Cortex of kidney (tissue), 1 donor: Measurements from ENCODE around the gene MORN5.

Experiments used
- DNase-seq: peaks from one replicate; lab custom pipeline; 2025; lab: John Stamatoyannopoulos, UW

MORN5 gene

DNA sequence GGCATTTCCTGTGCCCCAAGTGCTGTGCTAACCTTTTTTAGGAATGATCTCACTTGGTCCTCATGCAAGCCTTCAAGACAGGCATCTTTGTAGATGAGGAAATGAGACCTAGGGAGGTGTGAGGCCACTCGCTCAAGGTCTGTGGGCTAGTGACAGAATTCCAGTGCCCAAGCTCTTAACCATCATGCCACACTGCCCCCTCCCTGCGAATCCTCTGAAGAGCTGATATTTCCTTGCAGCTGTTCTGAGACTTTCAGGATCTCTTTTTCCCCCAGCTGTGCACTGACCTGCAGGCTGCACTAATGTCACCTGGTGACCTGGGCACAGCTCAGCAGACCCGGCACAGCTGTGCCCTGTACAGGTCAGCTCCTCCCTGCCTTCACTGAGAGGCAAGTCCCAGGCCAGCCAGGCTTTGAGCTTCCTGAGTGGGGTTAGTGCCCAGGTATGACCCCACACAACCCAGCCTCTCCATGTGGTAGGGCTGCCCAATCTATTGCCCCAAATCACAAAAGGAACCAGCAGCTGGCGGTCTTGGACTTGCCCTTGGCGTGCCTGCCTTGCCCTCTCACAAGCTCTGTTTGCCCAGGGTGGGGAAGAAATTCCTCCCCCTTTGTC, 32.7 kb downstream of the MORN5 start:
- DNase-seq: no peak

DNA sequence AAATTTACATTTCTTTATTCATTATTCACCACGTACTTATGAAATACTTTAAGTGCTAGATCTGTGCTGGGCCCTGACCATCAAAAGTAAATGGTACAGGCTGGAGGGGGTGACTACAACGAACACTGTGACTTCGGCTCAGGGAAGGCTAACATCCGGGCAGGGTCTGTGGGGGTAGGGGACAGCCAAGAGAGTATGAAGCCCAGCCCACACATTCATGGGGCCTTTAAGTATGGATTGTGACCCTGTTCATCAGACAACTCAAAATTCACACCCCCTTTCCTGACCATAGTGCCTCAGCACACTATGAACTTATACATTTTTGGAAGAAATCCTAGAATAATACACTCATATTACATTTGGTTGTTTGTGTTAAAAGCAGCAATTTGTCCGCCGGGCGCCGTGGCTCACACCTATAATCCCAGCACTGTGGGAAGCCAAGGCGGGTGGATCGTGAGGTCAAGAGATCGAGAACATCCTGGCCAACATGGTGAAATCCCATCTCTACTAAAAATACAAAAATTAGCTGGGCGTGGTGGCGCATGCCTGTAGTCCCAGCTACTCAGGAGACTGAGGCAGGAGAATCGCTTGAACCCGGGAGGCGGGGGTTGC, 33.3 kb downstream of the MORN5 start:
- DNase-seq: no peak

DNA sequence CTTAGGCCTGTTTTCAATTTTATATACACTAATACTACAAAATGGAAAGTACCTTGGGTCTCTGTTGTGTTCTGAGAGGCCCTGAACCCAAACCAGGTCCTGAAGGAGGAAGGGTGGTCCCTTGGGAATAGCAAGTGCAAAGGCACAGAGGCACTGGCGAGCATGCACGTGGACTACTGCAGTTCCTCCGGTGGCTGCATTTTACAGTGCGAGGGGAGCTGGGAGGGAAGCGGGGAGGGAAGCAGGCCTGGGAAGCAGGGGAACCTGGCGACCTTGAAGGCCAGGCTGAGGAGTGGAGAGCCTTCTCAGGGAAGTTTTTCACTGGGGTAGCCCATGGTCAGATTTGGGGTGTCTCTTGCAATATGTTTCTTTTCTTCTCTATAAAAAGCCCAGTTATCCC, 33.9 kb downstream of the MORN5 start:
- no peak for DNase-seq

DNA sequence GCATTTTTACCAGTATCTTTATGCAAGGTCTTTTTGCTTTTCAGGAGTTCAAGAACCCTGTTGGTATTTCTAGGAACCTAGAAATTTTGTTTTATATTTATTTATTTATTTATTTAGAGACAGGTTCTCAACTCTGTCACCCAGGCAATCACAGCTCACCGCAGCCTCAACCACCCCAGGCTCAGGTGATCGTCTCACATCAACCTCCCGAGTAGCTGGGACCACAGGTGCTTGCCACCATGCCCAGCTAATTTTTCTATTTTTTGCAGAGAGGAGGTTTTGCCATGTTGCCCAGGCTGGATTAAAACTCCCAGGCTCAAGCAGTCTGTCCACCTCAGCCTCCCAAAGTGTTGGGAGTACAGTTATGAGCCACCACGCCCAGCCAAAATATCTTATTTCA, 36.2 kb downstream of the MORN5 start:
- no peak for DNase-seq

DNA sequence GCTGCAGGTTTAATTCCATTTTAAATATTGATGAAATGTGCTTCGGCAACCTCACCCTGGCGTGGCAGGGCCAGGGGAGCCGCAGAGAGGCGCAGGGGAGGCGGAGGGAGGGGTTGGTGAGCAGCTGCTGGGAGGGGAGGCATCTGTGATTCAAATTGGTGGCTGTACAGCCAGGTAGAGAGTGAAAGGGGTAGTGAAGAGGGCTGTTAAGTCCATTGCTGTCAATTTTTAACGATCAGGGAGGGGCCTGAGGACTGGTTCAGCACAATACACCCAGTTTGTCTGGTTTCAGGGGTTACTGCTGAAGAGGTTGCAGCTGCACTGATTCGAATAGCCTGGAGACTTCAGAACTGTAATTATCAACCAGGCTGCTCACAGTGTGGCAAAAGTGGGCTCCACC, 37.7 kb downstream of the MORN5 start:
- no peak for DNase-seq

DNA sequence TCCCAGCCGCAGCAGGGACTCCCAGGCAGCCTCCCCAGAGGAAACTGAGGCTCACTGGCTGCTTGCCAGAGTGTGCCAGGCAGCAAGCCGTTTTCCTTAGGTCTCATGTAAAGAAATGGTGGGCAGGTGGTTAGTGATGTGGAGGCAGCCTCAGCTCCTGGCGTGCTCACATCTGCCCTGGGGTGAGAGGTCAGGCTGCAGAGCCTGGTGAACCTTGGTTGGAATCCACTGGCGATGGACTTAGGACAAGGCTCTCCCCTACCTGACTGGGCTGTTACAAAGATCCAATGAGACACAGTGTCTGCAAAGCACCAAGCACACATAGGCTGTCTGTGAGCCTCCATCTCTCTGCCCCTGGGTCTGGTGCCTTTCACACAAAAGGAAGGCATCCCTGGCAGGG, 38.2 kb downstream of the MORN5 start:
- no peak for DNase-seq

DNA sequence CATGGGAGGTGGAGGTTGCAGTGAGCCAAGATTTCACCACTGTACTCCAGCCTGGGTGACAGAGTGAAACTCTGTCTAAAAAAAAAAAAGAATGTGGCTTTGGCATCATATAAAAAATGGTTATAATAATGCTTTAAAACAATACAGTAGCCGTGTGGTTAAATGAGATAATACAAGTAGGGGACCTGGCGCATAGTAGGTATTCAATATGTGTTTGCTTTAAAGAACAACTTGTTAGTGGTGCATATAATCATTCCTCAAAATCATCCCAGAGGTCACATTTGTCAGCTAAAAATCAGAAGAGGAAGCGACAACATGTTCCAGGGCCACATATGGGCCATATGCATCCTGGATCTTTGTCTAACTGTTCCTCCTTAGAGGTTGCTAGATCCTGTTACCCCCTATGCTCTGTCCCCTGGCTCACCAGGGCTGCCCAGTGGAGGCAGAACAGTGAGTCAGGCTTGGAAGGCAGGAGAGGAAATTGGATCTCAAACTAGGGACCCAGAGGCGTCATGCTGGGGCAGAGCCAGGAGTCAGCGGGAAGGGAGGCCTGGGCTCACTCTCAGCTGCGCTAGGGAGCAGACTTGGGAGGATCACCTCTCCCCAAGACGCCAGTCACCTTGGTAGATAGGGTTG, 41.4 kb downstream of the MORN5 start:
- DNase-seq: no peak

DNA sequence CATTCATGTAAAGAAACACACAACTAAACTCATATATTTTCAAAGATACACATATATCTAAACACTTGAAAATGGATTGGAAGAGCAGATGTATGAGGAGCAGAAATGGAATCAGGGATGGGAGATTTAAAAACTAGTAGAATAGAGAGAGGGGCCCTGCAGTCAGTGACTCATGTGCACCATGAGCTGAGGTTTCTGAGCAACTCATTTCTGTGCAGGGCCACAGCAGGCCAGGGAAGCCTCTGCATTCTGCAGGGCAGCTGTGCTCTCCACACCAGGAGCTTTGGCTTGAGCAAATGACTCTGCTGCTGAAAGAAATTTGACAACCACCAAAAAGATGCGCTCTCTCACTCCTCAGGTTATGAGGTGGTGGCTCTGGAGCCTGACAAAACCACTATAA, 41.9 kb downstream of the MORN5 start:
- DNase-seq: no peak

DNA sequence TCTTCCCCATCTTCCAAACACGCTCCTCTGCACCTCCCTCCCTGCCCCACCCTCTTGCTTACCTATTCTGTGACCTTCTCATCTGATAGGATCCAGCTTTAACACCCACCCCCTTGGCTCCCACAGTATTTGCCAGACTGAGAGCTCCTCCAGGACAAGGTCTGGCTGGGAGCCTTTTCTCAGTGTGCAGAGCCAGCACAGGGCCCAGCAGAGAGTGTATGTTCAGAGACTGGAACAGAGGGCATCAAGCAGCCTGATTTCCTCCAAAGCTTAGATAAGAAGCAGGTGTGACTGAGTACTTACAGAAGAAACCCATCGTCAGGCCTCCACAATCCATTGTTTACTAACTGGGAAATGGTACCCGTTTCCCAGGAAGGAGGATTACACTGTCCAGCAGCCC, 42.4 kb downstream of the MORN5 start:
- no peak for DNase-seq

DNA sequence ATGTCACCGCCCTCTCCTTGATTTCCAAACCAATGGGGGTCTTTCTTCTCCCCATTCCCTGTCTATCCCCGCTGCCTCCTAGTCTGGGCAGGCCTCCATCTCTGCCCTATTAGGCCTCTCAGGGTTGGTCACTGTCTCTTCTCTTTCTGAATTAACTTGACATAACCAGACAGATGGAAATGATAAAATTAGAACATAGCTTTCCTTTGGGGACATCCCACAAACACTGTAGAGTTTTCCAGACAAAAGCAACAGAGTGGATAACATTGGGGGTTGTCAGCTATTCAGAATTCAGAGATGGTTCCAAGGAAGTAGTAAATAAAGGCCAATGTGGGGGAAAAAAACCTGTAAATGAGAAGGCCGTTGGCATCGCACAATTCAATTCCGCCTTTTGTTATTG, 44.3 kb downstream of the MORN5 start:
- DNase-seq: no peak

DNA sequence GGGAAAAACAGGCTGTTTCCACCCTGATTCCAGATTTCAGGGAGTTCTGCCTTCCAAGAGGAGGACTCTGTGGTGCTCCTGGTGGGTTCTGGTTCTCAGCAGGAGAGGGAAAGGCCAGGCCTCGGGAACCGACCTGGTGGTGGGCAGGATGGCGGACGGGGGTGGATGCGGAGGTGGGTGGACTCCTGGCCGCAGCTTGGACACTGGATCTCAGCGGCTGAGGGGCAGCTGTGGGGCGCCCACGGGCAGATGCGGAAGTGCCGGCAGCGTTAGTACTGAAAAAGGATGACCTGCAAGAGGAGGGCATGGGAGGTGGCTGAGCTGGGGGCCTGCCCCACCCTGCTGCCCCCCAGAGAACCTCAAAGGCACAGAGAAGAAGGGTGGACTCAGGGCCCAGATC, 44.8 kb downstream of the MORN5 start:
- no peak for DNase-seq

DNA sequence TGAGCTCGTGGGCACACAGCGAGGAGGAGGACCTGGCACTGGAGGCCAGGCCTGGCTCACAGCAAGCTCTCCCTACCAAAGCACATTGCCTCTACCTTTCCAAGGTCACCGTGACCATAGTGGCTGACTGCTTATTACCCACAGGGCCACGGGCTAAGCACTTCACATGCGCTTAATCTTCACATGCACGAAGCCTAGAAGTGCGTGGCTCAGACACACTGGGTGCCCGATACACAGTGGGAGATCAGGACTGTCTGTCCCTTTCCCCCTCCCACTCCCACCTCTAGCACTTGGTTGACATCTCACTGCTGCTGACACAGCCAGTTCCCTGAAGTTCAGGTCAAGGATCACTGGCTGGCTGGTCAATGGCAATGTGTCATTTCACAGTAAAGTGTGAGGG, 45.5 kb downstream of the MORN5 start:
- DNase-seq: no peak

DNA sequence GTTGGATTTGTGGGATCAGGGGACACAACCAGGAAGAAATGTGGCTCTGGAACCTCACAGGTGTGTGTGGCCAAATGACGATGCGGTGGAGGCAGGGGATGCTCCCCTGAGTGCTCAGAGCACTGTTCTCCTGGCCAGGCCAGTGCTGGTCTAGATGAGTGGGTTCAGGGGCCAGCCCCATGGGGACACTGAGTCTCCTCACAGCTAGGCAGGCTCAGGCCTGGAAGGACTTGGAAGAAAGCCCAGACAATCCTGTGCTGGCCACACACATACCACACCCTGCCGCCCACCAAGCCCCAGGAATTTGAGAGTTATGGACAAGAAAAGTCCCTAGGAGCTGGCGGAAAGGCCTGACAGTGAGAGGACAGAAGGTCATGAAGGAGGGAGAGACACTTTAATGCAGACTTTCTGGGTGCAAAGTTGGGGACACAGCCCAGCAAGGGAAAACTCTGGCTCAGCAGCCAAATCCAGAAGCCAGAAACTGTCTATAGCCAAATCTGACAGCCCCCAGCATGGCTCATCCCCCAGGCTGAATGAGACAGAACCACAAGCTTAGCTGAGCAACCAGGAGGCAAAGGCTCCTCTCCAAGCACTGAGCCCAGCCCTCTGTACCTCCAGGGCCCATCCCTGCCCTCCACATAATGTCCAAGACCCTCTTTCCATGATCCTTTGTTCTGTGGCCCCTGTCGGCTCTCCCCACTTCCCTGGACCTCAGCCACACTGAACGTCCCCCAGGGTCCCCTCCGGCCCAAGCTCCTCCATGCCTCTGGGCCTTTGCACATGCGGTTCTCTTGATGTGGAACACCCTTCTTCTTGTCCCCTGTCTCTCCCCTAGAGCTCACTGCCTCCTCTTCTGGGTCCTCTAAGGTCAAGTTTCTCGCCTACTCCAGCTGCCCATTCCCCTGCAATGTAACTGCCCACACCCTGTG, 46.7 kb downstream of the MORN5 start:
- DNase-seq: no peak

DNA sequence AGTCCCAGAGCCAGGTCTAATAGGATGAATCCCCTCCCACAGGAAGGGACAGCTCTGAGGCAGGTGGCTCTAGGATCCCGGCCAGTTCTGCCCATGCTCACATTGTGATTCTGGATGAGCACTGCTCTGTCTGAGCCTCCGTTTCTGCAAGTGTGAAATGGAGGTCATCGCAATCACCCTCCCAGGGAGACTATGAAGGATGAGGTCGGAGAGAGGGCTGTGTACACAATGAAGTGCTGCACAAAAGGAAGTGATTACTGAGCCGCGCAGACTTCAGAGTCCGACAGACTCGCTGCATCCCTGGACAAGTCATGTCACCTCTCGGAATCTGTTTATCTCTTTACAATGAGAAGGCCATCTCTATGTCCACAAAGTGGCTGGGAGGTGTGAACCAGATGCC, 47.4 kb downstream of the MORN5 start:
- no peak for DNase-seq

DNA sequence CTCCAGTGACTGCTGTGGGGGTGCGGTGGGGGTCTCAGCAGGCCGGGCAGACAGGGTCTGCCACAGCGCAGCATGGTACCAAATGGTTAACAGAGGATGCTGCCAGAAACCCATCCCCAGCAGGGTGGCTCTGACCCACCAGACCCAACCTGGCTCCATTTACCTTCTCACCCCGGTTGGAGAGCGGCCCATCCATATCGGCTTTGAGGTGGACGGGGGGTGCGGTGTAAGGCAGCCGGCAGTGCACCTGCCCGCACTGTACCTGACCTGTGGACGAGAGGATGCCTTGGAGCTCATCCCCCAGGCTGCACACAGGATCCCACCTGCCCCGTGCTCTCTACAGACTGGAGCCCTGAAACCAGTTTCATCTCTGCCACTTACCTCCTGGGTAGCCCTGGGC, 49.7 kb downstream of the MORN5 start:
- DNase-seq: no peak

DNA sequence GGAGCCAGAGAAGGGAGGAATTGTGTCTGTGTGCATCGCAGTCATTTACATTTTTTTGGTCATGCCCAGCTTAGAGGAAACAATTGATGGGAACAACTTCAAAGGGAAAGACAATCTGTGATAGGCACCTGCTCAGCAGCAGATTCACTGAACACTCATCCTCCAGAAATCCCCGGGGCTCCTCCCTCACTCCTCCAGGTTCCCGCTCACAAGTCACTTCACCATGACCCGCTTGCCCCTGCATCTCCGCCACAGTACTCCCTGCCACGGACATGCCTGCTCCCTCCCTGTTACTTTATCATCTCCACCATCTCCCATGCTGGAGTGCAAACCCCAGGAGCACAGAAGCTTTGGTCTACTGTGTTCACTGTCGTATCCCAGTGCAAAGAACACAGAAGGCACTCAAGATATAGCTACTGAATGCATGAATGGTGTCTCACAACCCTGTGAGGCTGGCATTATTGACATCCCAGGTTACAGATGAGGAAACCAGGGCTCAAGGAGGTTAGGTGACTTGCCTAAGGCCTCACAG, 52.8 kb downstream of the MORN5 start:
- DNase-seq: no peak

DNA sequence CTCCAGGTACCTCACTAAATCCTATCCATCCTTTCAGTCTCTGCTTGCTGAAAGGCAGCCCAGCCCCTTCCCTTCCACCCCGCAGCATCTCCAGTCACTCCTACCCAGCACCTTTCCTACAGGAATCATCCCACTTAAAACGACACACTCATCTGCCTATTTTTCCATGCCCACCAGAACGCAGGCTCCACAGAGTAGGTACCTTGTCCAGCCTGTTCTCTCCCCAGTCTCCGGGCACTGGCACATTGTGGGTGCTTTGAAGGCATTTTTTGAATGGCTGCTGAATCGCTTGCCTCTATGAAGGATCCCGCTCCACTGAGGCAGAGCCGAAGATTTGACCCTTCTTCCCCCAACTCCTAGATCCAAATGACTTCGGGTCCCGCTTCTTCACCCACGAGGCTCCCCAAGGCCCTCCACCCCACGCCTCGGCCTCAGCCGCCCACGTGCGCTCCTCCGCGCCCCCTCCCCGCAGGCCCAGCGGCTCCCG, 53.4 kb downstream of the MORN5 start:
- DNase-seq: no peak

DNA sequence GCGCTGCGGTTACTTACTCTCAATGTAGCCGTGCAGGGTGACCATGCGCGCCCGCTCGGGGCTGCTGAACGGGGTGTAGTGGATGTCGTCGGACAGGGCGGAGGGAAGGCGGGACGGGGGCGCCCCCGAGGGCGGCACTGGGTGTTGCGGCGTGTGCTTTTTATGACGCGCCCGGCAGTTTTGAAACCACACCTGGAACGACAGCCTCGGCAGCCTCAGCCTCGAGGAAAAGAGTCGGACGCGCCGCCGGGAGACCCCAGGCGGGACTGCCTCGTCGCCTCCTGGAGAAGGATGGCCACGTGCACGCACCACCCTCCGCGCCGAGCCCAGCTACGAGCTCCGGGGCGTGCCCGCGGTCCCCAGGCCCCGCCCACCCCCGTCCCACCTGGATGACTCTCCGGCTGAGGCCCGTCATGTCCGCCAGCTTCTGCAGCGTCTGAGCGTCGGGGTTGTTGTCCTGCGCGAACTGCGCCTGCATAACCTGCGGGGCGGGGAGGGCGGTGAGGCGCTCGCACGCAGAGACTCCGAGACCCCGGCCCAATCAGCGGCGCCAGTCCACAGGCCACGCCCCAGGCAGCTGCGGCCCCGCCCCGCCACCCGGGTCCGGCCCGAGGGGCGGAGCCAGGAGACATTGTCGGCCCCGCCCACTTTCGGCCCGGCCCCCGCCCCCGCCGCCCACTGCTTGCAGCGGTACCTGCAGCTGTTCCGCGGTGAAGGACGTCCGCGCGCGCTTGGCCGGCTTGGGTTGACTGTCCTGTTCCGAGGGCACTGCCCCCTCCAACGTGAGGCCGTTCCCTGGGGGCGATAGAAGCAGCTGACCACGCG, 54.1 kb downstream of the MORN5 start:
- no peak for DNase-seq

DNA sequence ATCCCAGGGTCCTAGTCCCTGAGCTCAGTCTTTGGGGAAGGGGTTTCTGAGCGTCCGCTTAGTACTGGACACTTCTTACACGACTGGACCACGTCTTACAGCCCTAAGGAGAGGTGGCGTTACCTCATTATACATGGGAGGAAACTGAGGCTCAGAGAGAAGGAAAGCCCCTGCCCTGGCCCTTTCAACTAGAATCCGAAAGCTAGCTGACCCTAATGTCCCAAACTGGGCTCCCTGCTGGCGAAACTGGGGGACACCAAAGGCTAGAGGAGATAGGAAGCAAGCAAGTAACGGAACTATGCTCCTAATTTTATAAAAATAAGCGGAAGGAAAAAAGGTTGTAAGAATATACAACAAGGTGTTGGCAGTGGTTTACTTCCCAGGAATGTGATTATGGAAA, 54.8 kb downstream of the MORN5 start:
- DNase-seq: no peak

DNA sequence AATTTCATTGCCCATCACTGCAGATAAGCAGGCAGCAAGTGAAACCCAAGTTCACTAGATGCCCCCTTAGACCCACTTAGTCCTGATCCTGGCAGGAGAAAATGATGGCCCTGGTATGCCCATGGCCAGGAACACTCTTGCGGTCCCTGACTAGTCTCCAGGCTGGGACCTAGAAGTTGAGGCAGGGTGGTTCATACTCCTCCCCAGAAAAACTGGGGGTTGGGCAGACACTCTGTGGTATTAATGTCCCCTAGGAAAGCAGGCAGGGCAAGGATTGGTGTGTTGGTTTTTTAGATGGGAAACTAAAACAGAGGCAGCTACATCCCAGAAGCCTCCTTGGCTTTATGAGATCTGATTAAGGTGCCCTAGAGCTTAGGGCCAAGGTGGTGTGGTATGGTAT, 56.0 kb downstream of the MORN5 start:
- no peak for DNase-seq

DNA sequence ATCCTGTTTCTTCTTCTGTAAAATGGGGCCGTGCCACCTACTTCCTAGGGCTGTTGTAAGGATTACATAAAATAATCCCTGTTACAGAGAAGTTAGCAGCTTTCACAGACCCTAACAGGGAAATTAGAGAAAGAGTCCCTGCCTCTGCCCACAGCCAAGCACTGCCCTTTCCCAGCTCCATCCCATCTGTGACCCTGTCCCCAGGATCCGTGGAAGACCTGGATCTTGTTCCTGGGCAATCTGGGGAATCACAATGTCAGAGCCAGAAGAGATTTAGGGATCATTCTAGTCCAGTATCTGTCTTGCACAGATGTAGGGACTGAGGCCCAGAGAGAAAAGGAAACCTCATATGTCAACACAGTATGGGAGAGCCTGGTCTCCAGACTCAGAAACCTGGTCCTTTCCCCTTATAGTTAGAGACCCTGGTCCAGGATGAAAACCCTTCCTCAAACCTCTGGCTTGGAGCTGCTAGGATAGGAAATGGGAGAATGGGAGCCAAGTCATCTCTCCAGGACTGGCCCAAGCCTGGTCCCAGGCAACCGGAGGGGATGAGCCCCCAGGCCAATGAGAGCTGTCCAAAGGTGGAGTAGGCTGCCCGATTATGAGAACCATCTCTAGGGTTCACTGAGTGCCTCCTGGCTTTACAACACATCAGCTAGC, 56.6 kb downstream of the MORN5 start:
- no peak for DNase-seq
